ENCODE measurements around the gene CTR9. TPM values are rescaled to one million over a fixed set of nuclear protein-coding genes. Genes with fewer than 3 reads are reported as not detected.

The CTR9 gene
- polyA plus RNA-seq (2012; ENCODE audit: low read depth, missing spikeins), result 23.8 TPM

DNA sequence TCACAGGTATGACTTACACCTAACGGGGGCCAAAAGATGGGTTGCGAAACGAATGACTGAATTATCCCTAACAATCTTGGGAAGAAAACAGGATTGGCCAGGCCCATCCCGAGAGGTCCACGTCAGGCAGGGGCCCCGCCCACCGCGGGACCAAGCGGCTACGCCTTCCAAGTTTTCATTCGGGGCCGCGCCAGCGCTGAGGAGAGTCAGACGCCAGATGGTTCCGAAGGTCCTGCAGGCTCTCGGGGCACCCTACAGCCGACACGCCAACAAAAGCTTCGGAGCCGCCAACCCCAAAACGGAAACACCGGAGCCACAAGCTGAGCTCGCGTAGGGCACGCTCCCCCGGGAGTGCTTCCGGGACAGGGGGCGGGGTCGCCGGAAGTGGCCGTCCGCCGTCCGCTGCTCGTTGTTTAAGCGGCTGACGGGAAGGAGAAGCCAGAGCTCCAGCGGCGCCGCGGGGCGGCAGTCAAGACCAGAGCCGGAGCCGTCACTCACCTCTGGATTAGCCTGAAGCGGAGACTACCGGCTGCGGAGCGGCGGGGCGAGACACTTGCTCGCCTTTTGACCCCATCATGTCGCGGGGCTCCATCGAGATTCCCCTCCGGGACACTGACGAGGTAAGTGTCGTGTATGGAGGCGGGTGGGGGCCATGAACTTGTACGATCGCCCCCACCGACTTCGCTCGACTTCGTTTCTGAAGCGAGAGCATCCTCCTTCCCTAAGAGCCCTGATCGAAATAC lies at the start of gene CTR9:
Gene CTR9 (plus strand): TSS at position 409 of the 743 bp plus-strand sequence. CDS start 167 bp downstream, at position 576.
- FAIRE-seq (peak; percentile 97), DNase-seq (ENCODE audit: insufficient read length, low spot score) (peak; percentile 66)
- TF ChIP-seq POLR2AphosphoS5 (IDR thresholded peaks at IDR 0.05; ENCODE audit: low read depth, low read length) (peak; percentile 93), POU2F2 (IDR thresholded peaks at IDR 0.05; ENCODE audit: low read depth, low read length) (peak; percentile 75), PAX5 (IDR thresholded peaks at IDR 0.05; ENCODE audit: insufficient read depth, low read length, severe bottlenecking) (no peak), TAF1 (IDR thresholded peaks at IDR 0.05; ENCODE audit: low read depth, low read length) (peak; percentile 85; the same call in 1 of the 2 replicates), SPI1 (IDR thresholded peaks at IDR 0.05; ENCODE audit: low read depth, low read length) (no peak), POLR2A (IDR thresholded peaks at IDR 0.05; ENCODE audit: low read depth, low read length) (peak; percentile 94)

DNA sequence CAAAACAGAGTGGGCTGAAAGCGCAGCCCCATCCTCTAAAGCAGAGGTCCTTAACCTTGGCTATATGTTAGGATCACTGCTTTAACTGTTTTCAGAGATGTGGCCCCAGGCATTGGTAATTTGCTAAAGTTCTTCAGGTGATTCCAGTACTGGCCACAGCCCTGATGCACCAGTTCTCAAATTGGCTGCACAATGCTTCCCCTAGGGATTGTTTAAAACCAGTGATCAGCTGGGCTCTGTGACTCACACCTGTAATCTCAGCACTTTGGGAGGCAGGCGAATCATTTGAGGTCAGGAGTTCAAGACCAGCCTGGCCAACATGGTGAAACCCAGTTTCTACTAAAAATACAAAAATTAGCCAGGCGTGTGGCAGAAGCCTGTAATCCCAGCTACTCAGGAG lies 49.1 kb upstream of the CTR9 start:
- no peak for TF ChIP-seq POLR2A (IDR thresholded peaks at IDR 0.05; ENCODE audit: low read depth, low read length)
- TF ChIP-seq TAF1 (IDR thresholded peaks at IDR 0.05; ENCODE audit: low read depth, low read length), result no peak
- TF ChIP-seq POLR2AphosphoS5 (IDR thresholded peaks at IDR 0.05; ENCODE audit: low read depth, low read length), result no peak
- TF ChIP-seq SPI1 (IDR thresholded peaks at IDR 0.05; ENCODE audit: low read depth, low read length), result no peak
- TF ChIP-seq PAX5 (IDR thresholded peaks at IDR 0.05; ENCODE audit: insufficient read depth, low read length, severe bottlenecking), result no peak
- TF ChIP-seq POU2F2 (IDR thresholded peaks at IDR 0.05; ENCODE audit: low read depth, low read length), result no peak
- FAIRE-seq, result no peak
- DNase-seq (ENCODE audit: insufficient read length, low spot score), result no peak

DNA sequence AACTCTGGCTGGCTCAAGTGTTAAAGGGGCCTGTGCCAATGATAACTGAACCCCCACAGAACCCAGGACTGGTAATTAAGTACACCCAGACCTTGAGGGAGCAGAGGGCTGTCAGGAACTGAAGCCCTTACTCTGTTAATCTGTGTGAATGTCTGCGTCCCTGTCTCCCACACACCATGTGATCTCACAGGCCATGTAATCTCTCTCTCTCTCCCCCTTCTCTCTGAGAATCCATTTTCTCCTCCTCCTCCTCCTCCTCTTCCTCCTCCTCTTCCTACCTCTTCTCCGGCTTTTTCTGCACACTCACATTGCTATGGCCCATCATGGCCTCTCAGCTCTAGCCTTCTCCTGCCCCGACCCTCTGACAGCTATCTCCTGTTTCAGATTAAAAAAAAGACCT lies 42.9 kb upstream of the CTR9 start:
- FAIRE-seq (no peak), DNase-seq (ENCODE audit: insufficient read length, low spot score) (no peak)
- TF ChIP-seq POLR2AphosphoS5 (IDR thresholded peaks at IDR 0.05; ENCODE audit: low read depth, low read length) (no peak), PAX5 (IDR thresholded peaks at IDR 0.05; ENCODE audit: insufficient read depth, low read length, severe bottlenecking) (no peak), SPI1 (IDR thresholded peaks at IDR 0.05; ENCODE audit: low read depth, low read length) (no peak), POU2F2 (IDR thresholded peaks at IDR 0.05; ENCODE audit: low read depth, low read length) (no peak), POLR2A (IDR thresholded peaks at IDR 0.05; ENCODE audit: low read depth, low read length) (no peak), TAF1 (IDR thresholded peaks at IDR 0.05; ENCODE audit: low read depth, low read length) (no peak)

DNA sequence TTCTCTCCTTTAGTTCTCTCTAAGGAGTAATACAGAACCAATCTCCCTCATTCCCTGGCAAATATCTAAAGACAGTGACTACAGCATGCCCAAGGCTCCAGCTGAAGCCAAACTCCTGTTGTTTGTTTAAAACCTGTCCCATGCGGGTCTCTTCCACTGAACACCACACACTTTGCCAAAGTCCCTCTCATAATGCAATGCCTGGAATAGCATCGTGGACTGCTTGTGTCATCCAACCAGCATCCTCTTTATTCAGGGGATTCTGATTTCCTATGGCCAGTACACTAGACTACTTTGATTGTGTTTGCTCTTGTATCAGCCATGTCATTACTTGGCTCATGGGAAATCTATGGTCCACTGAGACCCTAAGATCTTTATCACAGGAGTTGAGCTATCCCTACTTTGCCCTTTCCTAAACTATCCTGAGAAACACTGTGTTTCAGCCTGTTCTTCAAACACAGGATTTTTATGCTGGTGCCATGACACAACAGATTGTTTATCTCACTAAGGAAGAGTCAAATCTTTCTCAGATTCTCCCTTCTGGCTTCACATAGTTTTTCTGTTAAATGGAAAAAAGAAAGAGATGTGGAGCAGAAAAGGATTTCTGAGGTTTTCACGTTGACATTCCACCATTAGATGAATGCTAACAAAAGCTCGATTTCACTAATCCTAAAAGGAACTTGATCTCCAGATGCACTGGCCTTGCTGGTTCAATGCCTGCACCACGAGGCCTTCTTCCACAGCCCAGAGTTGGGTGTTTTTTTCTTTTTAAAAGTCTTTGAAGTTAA lies 41.6 kb upstream of the CTR9 start:
- DNase-seq (ENCODE audit: insufficient read length, low spot score), result no peak
- no peak for FAIRE-seq

DNA sequence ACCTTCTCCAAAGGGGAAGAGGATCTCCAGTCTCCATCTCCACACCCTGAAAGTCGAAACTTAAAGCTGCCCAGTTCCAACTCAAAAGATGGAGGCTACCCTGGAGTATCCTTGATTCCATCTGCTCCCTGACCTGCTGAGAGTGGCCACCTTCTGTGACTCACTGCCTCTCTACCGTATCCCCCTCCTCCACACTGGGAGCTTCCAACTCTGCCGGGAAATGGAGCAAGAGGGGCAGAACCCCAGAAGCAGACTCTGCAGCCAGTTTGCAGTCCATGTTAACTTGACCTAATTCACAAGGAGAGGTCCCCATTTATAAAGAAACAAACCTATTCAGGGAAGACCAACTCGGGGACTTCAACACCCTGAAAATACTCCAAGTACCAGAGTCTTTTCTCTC lies 35.5 kb upstream of the CTR9 start:
- no peak for DNase-seq (ENCODE audit: insufficient read length, low spot score)
- FAIRE-seq, result no peak
- no peak for TF ChIP-seq POU2F2 (IDR thresholded peaks at IDR 0.05; ENCODE audit: low read depth, low read length)
- no peak for TF ChIP-seq POLR2AphosphoS5 (IDR thresholded peaks at IDR 0.05; ENCODE audit: low read depth, low read length)
- TF ChIP-seq SPI1 (IDR thresholded peaks at IDR 0.05; ENCODE audit: low read depth, low read length), result no peak
- no peak for TF ChIP-seq TAF1 (IDR thresholded peaks at IDR 0.05; ENCODE audit: low read depth, low read length)
- TF ChIP-seq POLR2A (IDR thresholded peaks at IDR 0.05; ENCODE audit: low read depth, low read length), result no peak
- no peak for TF ChIP-seq PAX5 (IDR thresholded peaks at IDR 0.05; ENCODE audit: insufficient read depth, low read length, severe bottlenecking)

More for the DNA sequence above, 41.6 kb upstream of the CTR9 start:
- TF ChIP-seq TAF1 (IDR thresholded peaks at IDR 0.05; ENCODE audit: low read depth, low read length), result no peak
- no peak for TF ChIP-seq POLR2A (IDR thresholded peaks at IDR 0.05; ENCODE audit: low read depth, low read length)
- TF ChIP-seq POLR2AphosphoS5 (IDR thresholded peaks at IDR 0.05; ENCODE audit: low read depth, low read length), result no peak
- no peak for TF ChIP-seq SPI1 (IDR thresholded peaks at IDR 0.05; ENCODE audit: low read depth, low read length)
- no peak for TF ChIP-seq PAX5 (IDR thresholded peaks at IDR 0.05; ENCODE audit: insufficient read depth, low read length, severe bottlenecking)
- TF ChIP-seq POU2F2 (IDR thresholded peaks at IDR 0.05; ENCODE audit: low read depth, low read length), result no peak

DNA sequence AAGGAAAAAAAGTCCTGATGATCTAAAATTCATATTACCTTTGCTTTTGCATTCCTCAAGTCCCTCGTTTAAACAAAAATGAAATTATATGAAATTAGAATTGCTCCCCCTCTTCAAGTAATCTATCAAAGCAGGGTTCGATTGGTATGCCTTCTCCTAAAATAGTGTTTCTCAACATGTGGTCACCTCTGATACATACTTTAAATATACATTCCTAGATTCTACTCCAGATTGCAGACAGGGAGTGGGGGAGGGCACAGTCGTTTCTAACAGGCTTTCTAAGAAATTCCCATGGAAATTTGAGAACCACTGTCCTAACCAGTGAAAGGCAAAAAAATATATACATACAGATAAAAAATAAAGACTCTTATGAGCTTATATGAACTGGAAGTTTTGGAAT lies 34.9 kb upstream of the CTR9 start:
- TF ChIP-seq TAF1 (IDR thresholded peaks at IDR 0.05; ENCODE audit: low read depth, low read length) (no peak), POU2F2 (IDR thresholded peaks at IDR 0.05; ENCODE audit: low read depth, low read length) (no peak), POLR2AphosphoS5 (IDR thresholded peaks at IDR 0.05; ENCODE audit: low read depth, low read length) (no peak), POLR2A (IDR thresholded peaks at IDR 0.05; ENCODE audit: low read depth, low read length) (no peak), PAX5 (IDR thresholded peaks at IDR 0.05; ENCODE audit: insufficient read depth, low read length, severe bottlenecking) (no peak), SPI1 (IDR thresholded peaks at IDR 0.05; ENCODE audit: low read depth, low read length) (no peak)
- FAIRE-seq, result no peak
- DNase-seq (ENCODE audit: insufficient read length, low spot score), result no peak

DNA sequence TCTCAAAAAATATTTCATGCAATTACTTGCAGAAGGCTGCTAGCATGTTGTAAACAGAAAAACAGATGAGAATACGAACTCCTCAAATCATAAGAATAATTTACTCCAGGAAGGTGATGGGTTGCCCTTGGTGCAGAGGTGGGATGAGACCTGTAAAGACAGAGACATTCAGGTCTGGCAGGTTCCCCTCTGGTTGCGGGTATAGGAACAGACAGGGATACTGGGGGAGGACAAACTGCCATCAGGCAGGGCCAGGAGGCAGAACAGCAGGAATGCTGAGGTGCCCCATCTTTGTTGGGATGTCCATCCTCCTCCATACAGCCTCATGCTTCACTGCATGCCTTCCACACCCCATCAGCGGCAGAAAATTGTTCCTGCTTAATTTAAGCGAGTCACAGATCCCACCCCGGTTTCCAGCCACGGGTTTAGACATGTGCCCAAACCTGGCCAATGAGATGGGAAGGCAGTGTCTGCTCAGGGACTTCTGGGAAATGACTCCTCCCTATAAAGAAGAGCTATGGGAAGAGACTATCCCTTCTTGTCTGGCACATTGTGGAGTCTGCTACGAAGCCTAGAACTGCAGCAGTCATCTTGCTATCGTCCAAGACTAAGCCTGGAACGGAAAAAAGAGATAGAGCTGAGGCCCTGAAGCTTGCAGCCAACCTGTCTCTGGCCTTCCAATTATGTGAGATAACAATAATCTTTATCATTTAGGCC lies 34.3 kb upstream of the CTR9 start:
- TF ChIP-seq POU2F2 (IDR thresholded peaks at IDR 0.05; ENCODE audit: low read depth, low read length) (no peak), TAF1 (IDR thresholded peaks at IDR 0.05; ENCODE audit: low read depth, low read length) (no peak), SPI1 (IDR thresholded peaks at IDR 0.05; ENCODE audit: low read depth, low read length) (no peak), POLR2A (IDR thresholded peaks at IDR 0.05; ENCODE audit: low read depth, low read length) (no peak), POLR2AphosphoS5 (IDR thresholded peaks at IDR 0.05; ENCODE audit: low read depth, low read length) (no peak), PAX5 (IDR thresholded peaks at IDR 0.05; ENCODE audit: insufficient read depth, low read length, severe bottlenecking) (no peak)
- DNase-seq (ENCODE audit: insufficient read length, low spot score), result no peak

DNA sequence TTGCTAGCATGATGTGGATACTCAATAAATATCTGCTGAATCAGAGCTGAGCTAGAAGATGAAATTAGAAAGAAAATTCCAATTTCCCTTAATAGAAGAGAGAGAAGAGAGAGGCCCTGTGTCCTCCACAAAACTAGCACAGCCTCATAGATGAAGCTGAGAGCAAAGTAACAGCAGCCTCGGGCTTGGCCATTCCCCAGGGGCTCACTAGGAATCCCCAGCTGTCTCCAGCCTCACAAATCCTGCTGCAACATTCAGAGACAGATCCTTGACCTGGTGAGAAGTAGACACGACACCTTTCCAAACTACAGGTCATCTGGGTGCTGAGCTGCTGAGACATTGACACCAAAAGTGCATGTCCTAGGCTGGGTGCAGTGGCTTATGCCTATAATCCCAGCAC lies 31.4 kb upstream of the CTR9 start:
- DNase-seq (ENCODE audit: insufficient read length, low spot score) (no peak), FAIRE-seq (no peak)
- TF ChIP-seq POLR2A (IDR thresholded peaks at IDR 0.05; ENCODE audit: low read depth, low read length) (no peak), TAF1 (IDR thresholded peaks at IDR 0.05; ENCODE audit: low read depth, low read length) (no peak), SPI1 (IDR thresholded peaks at IDR 0.05; ENCODE audit: low read depth, low read length) (no peak), POU2F2 (IDR thresholded peaks at IDR 0.05; ENCODE audit: low read depth, low read length) (no peak), POLR2AphosphoS5 (IDR thresholded peaks at IDR 0.05; ENCODE audit: low read depth, low read length) (no peak)

More for the DNA sequence above, 34.3 kb upstream of the CTR9 start:
- no peak for FAIRE-seq
